Upper lobe of left lung (tissue), 6 donors: ENCODE measurements around the gene GPR33. TPM values are rescaled to one million over a fixed set of nuclear protein-coding genes. Genes with fewer than 3 reads are reported as not detected.

Source experiments
- ATAC-seq, 2 donors: fragments of 200-7000 bp; cut with Tn5 transposase; one replicate each; pipeline ENCODE4 v1.9.1; 2022; ENCODE audit warnings: mild to moderate bottlenecking in 2 of 2, moderate library complexity in 2 of 2; ENCODE audit not compliant: low FRiP score in 2 of 2
- DNase-seq, 2 donors: peaks; one replicate each; pipeline ENCODE4 v3.0.0-alpha.2; 2019 to 2020
- H3K27ac ChIP-seq, 4 donors: fragments of 200-600 bp; sonication (generic); one replicate each; pipeline ENCODE4 v1.5.1; 2016 to 2019
- H3K27me3 ChIP-seq, 4 donors: fragments of 200-600 bp; sonication (generic); one replicate each; pipeline ENCODE4 v1.5.1; 2017 to 2019
- H3K36me3 ChIP-seq, 4 donors: fragments of 200-600 bp; sonication (generic); one replicate each; pipeline ENCODE4 v1.5.1; 2016 to 2019
- H3K4me1 ChIP-seq, 4 donors: fragments of 200-600 bp; sonication (generic); one replicate each; pipeline ENCODE4 v1.5.1; 2018 to 2019
- H3K4me3 ChIP-seq, 4 donors: fragments of 200-600 bp; sonication (generic); one replicate each; pipeline ENCODE4 v1.5.1; 2017 to 2019; ENCODE audit warnings: mild to moderate bottlenecking in 2 of 4, moderate library complexity in 1 of 4
- H3K9me3 ChIP-seq, 4 donors: fragments of 200-600 bp; sonication (generic); one replicate each; pipeline ENCODE4 v1.5.1; 2018 to 2019
- CTCF ChIP-seq, 6 experiments: fragments of 450-650 bp in 4 of 6; fragments of 200-600 bp in 2 of 6; sonication (generic) in 2 of 6; IDR thresholded peaks; one replicate each; pipeline ENCODE4 v1.5.1; 2016 to 2019; ENCODE audit warnings: antibody characterized with exemption in 6 of 6
- EP300 ChIP-seq, 4 donors: sonication (generic); formaldehyde crosslinking; IDR thresholded peaks; one replicate each; pipeline ENCODE4 v1.5.1; 2017; ENCODE audit warnings: antibody characterized with exemption in 4 of 4, control low read depth in 2 of 4
- POLR2A ChIP-seq, 4 donors: fragments of 450-650 bp; IDR thresholded peaks; one replicate each; pipeline ENCODE4 v1.5.1; 2016 to 2017; ENCODE audit warnings: antibody characterized with exemption in 4 of 4, mild to moderate bottlenecking in 2 of 4
- POLR2AphosphoS5 ChIP-seq, 2 donors: sonication (generic); formaldehyde crosslinking; IDR thresholded peaks; one replicate each; pipeline ENCODE4 v1.5.1; 2017; ENCODE audit warnings: antibody characterized with exemption in 2 of 2
- WGBS, 2 donors: methylation state at CpG; one replicate each; pipeline ENCODE4 v1.1.5; 2017 to 2018; 5-methylcytosine and 5-hydroxymethylcytosine counted together
- total RNA-seq, 6 donors: library from RNA; depleted of rRNA in 4 of 6; stranded (reverse); fragments of >200 nt in 4 of 6; gene quantifications; one replicate each; pipeline versions ENCODE4 v1.1.0 to v1.2.1, GENCODE V29; 2016 to 2021
- donor health status: DM: no; HTN: no; CAD: no; lungs with moderate emphysema.
- donor health status: DM: no; HTN: yes; CAD: no; lungs with severe emphysema.

GPR33 gene
- total RNA-seq, 6 donors from 2014 or later, result not detected

GRCh38 chr14:31480156-31480555 is 7.7 kb downstream of the GPR33 start:
- H3K27ac ChIP-seq, result no peak overlapping the region

GRCh38 chr14:31479027-31479426 is 8.8 kb downstream of the GPR33 start:
- no peak for TF ChIP-seq POLR2A (IDR thresholded peaks at IDR 0.05)
- TF ChIP-seq EP300 (IDR thresholded peaks at IDR 0.05), result no peak
- TF ChIP-seq CTCF (IDR thresholded peaks at IDR 0.05), result no peak
- no peak for TF ChIP-seq POLR2AphosphoS5 (IDR thresholded peaks at IDR 0.05)
- H3K4me1 ChIP-seq, result no peaks in the 10 kb centered on the region
- no peak overlapping the region for H3K4me3 ChIP-seq
- no peaks in the 10 kb centered on the region for H3K9me3 ChIP-seq
- DNase-seq, result no peak
- no peak for ATAC-seq
- WGBS, 2 donors, result 75 to 81% methylated on average over 3 of the region's 3 CpGs
- no peaks in the 10 kb centered on the region for H3K36me3 ChIP-seq
- no peaks in the 10 kb centered on the region for H3K27me3 ChIP-seq
- no peak overlapping the region for H3K27ac ChIP-seq

More at GRCh38 chr14:31480156-31480555, 7.7 kb downstream of the GPR33 start:
- no peak for ATAC-seq
- no peak overlapping the region for H3K4me3 ChIP-seq
- H3K27me3 ChIP-seq, result no peaks in the 10 kb centered on the region
- no peaks in the 10 kb centered on the region for H3K4me1 ChIP-seq
- 72 to 94% methylated on average over 4 of the region's 4 CpGs for WGBS, 2 donors
- no peaks in the 10 kb centered on the region for H3K36me3 ChIP-seq
- DNase-seq, result no peak
- no peaks in the 10 kb centered on the region for H3K9me3 ChIP-seq
- no peak for TF ChIP-seq POLR2AphosphoS5 (IDR thresholded peaks at IDR 0.05)
- TF ChIP-seq POLR2A (IDR thresholded peaks at IDR 0.05), result no peak
- TF ChIP-seq CTCF (IDR thresholded peaks at IDR 0.05), result no peak
- TF ChIP-seq EP300 (IDR thresholded peaks at IDR 0.05), result no peak

GRCh38 chr14:31477248-31477647 is 10.6 kb downstream of the GPR33 start:
- ATAC-seq (no peak), DNase-seq (no peak)
- H3K27me3 ChIP-seq, result no peaks in the 10 kb centered on the region
- H3K27ac ChIP-seq, result no peak overlapping the region
- no peaks in the 10 kb centered on the region for H3K9me3 ChIP-seq
- H3K4me3 ChIP-seq, result no peak overlapping the region
- no peaks in the 10 kb centered on the region for H3K4me1 ChIP-seq
- WGBS, 2 donors, result 91 to 94% methylated on average over 6 of the region's 6 CpGs
- H3K36me3 ChIP-seq, result no peaks in the 10 kb centered on the region
- TF ChIP-seq POLR2AphosphoS5 (IDR thresholded peaks at IDR 0.05), result no peak
- no peak for TF ChIP-seq CTCF (IDR thresholded peaks at IDR 0.05)
- no peak for TF ChIP-seq EP300 (IDR thresholded peaks at IDR 0.05)
- TF ChIP-seq POLR2A (IDR thresholded peaks at IDR 0.05), result no peak

- DNase-seq, result no peak
- H3K27ac ChIP-seq, result no peak overlapping the region
- H3K4me1 ChIP-seq, result no peaks in the 10 kb centered on the region
- no peak for TF ChIP-seq EP300 (IDR thresholded peaks at IDR 0.05)
- TF ChIP-seq POLR2A (IDR thresholded peaks at IDR 0.05), result no peak
- TF ChIP-seq CTCF (IDR thresholded peaks at IDR 0.05), result no peak
- TF ChIP-seq POLR2AphosphoS5 (IDR thresholded peaks at IDR 0.05), result no peak
- WGBS, 2 donors, result 62 to 73% methylated on average over 4 of the region's 4 CpGs
- H3K4me3 ChIP-seq, result no peak overlapping the region
- no peaks in the 10 kb centered on the region for H3K36me3 ChIP-seq
- no peaks in the 10 kb centered on the region for H3K9me3 ChIP-seq
- H3K27me3 ChIP-seq, result no peaks in the 10 kb centered on the region
- no peak for ATAC-seq
Observed at GRCh38 chr14:31476131-31476866, 11.5 kb downstream of the GPR33 start.

- ATAC-seq (no peak), DNase-seq (no peak)
- WGBS, 2 donors, result 83 to 84% methylated on average over 6 of the region's 6 CpGs
- Histone ChIP-seq H3K4me3 (no peak overlapping the region), H3K9me3 (no peaks in the 10 kb centered on the region), H3K27ac (no peak overlapping the region), H3K36me3 (no peaks in the 10 kb centered on the region), H3K27me3 (no peaks in the 10 kb centered on the region), H3K4me1 (no peaks in the 10 kb centered on the region)
- TF ChIP-seq POLR2A (IDR thresholded peaks at IDR 0.05), result no peak
- no peak for TF ChIP-seq CTCF (IDR thresholded peaks at IDR 0.05)
- TF ChIP-seq POLR2AphosphoS5 (IDR thresholded peaks at IDR 0.05), result no peak
- TF ChIP-seq EP300 (IDR thresholded peaks at IDR 0.05), result no peak
Observed at GRCh38 chr14:31466554-31466953, 21.3 kb downstream of the GPR33 start.
